GM21723 (cell line): ENCODE results near the gene PCBP3.
"Not testable (repeated sequence)": the region's sequence is repeated elsewhere in the genome, so short reads cannot be mapped to it uniquely, and the experiment has no call there.

Source experiments
- ATAC-seq: cut with Tn5 transposase; IDR thresholded peaks from one replicate; pipeline ENCODE4 v1.9.1; 2021; ENCODE audit warnings: mild to moderate bottlenecking, moderate library complexity; ENCODE audit not compliant: unreplicated experiment

PCBP3 gene

GRCh38 chr21:45643021-45643980, at the start of gene PCBP3:
PCBP3 (plus strand) TSS chr21:45643725; CDS start chr21:45850086, 206,361 bp downstream.
- peak; percentile 71 for ATAC-seq

- no peak for ATAC-seq
These were observed 48.6 kb upstream of the PCBP3 start for GRCh38 chr21:45594721-45595489.

- ATAC-seq = no peak
These were observed 47.8 kb upstream of the PCBP3 start for GRCh38 chr21:45595574-45596295.

- no peak for ATAC-seq
These were observed 46.7 kb upstream of the PCBP3 start for GRCh38 chr21:45596704-45597318.

- no peak for ATAC-seq
These were observed 45.4 kb upstream of the PCBP3 start for GRCh38 chr21:45598109-45598508.

GRCh38 chr21:45598666-45599065, 44.9 kb upstream of the PCBP3 start:
- ATAC-seq = no peak

- ATAC-seq = no peak
These were observed 44.4 kb upstream of the PCBP3 start for GRCh38 chr21:45599146-45599581.

- ATAC-seq = no peak
These were observed 43.3 kb upstream of the PCBP3 start for GRCh38 chr21:45600248-45600647.

GRCh38 chr21:45601551-45601950, 42.0 kb upstream of the PCBP3 start:
- ATAC-seq = no peak

- no peak for ATAC-seq
These were observed 41.4 kb upstream of the PCBP3 start for GRCh38 chr21:45602106-45602505.

GRCh38 chr21:45603481-45603880, 40.0 kb upstream of the PCBP3 start:
- no peak for ATAC-seq

- ATAC-seq = not testable (repeated sequence)
These were observed 38.8 kb upstream of the PCBP3 start for GRCh38 chr21:45604681-45605080.

- ATAC-seq = no peak
These were observed 36.3 kb upstream of the PCBP3 start for GRCh38 chr21:45607021-45607908.

GRCh38 chr21:45607909-45608295, 35.6 kb upstream of the PCBP3 start:
- no peak for ATAC-seq

GRCh38 chr21:45608747-45609470, 34.6 kb upstream of the PCBP3 start:
- ATAC-seq = not testable (repeated sequence)

- not testable (repeated sequence) for ATAC-seq
These were observed 33.9 kb upstream of the PCBP3 start for GRCh38 chr21:45609616-45610015.

- ATAC-seq = no peak
These were observed 32.2 kb upstream of the PCBP3 start for GRCh38 chr21:45611296-45611695.

- ATAC-seq = no peak
These were observed 31.4 kb upstream of the PCBP3 start for GRCh38 chr21:45611939-45612664.
